GM18508 (cell line): ENCODE data around the gene ARID3C.

Experiments
- ATAC-seq: cut with Tn5 transposase; IDR thresholded peaks from one replicate; pipeline ENCODE4 v1.9.1; 2021; ENCODE audit warnings: moderate number of reproducible peaks; ENCODE audit not compliant: insufficient read depth, unreplicated experiment

ARID3C gene

DNA sequence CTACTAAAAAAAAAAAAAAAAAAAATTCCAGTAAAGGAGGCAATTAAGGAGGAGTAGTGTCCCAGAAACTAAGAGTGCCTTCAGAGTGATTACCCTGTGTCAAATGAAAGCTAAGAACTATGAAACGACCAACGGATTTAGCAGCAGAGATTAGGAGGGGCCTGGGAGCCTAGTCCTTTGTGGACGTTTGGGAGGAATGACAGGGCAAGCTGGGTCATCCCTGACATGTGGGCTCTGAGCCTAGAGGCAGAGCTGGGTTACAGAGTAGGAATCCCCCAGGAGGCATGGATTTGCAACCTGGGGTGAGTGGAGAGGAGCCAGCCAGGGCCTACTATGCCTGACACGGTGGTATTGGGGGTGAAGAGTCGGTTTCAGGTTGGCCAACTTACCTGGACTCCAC, 4.3 kb upstream of the ARID3C start:
- no peak for ATAC-seq

DNA sequence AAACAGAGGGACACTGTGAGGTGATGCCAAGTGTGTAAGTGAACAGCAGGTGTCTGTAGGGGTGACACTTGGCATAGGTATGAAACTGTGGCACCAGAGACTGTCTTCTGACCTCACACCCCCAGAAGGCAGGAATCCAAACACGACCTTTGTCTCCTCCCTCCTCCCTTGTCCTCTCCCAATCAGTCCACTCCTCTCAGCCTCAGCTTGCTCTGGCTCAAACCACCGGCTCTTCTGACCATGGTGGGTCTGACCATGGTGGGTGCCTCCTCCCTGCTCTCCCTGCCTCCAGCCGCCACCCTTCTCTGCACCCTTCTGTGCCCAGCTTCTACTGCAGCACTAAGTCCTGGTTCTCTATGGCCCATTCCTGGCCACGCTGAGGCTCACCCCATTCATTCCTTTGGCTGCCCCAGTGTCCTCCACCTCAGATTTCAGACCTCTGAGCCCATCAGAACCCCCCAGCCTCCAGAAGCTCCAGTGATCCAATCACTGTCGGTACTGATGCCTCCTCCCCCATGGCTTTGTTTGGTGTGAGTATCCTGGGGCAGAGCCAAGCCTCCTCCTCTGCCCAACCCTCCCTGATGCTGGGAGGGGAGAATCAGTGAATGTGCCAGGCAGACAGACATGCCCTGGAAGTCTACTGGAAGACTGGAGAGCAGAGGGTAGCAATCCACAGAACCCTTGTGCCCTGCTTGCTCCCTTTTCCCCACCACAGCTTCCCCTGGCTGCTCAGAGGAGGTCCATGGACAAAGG, 1.7 kb upstream of the ARID3C start:
- no peak for ATAC-seq

- no peak for ATAC-seq
These were observed 584 bp upstream of the ARID3C start for GRCh38 chr9:34629491-34629808.

DNA sequence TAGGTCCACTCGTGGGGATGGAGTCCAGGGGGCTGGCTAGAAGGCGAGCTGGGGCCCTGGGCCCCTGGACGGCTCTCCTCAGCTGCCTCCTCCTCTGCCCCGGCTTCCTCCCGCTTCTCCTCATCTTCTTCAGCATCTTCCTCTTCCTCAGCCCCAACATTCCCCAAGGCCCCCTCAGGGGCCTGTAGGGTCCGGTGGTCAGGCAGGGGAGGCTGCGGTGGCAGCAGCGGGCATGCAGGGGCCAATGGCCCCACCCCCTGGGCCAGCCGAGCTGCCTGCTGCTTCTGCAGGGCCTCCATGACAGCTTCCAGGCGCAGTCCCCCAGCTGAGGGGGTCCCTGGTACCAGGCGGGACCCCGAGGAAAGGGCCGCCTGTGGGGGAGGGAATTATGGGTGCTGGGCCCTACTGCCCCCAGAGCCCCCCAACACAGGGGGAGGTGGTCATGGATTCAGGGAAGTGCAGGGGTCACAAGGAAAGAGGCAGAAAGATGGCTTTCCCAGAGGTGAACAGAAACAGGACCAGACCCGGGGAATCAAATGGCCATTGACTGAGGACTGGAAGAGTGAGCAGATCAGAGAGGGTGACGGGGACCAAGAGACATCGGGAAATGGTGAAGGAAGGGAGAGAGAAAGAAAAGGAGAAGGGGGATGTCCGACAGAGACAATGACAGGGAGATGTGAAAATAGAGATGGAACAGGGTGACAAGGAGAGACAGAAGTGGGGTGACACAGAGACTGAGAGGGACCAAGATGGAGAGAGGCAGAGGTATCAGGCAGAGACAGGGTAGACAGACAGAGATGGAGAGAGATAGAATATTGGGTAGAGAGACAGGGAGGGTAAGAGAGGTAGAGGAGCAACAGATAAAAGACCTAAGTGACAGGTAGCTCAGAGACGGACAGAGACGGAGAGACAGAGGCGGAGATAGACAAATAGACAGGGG, 880 bp downstream of the ARID3C start:
- ATAC-seq = no peak

- no peak for ATAC-seq
These were observed 3.7 kb downstream of the ARID3C start for GRCh38 chr9:34625186-34625486.

GRCh38 chr9:34624475-34625185, 4.2 kb downstream of the ARID3C start:
- ATAC-seq = no peak

GRCh38 chr9:34623374-34624235, 5.3 kb downstream of the ARID3C start:
- no peak for ATAC-seq

DNA sequence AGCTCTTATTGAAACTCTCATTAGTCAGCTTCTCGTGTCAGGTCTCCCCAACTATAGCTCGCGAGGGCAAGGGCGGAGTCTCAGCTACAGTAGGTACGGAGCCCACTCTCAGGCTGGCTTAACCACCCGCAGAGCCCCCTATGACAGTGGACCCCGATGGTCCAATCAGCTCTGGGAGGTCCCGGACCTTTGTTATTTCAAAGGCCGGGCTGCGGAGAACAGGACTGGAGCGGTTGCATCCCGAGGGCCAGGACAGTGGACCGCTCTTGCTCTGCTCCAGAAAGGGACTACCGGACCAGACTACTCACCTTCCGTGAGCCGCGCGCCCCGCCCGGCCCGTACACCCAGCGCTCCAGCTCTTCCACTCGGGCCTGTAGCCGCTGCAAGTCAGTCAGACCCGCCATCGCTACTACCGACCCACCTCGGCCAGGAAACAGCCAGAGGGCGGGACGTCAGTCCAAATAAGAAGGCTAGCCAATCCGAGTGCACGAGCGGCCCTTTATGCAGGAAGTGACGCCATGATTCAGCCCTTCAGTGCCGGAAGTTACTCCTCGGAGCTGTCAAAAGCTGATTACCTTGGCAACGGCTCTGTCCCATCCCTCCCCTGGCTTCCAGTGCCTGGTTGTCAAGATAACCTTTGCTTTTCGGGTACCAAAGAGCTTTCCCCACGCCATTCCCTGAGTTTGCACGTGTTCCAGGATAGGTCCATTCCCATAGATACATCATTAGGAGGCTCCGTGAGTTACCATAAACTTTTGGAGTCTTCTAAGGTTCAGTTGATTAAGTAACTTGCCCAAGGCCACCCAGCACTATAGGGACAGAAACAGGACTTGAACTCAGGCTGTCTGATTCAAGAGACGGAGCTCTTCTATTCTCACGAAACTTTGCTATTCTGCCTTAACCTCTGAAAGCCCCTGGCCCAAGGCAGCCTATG, 8.5 kb downstream of the ARID3C start, which contains the start of gene DCTN3:
TSS of gene DCTN3 (minus strand) at position 435 of the 934 bp plus-strand sequence. CDS start at position 404, 31 bp downstream.
- ATAC-seq = peak; percentile 92

DNA sequence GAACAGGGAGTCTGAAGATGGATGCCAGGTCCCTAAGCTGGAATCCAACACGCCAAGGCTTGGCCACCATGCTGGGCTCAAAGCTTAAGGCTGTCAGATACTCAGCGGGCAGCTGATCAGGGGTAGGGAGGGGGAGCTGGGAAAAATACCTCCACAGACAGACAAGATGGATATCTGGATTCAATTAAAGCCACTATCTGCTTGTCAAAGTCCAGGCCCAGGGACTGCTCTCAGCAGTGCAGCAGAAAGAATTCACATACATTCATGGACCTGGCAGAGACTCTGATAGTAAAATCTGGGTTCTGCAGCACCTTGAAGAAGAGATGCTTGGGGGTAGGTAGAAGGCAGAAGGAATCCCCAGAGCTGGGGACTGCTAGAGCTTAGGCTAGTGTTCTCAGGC, 13.7 kb downstream of the ARID3C start:
- ATAC-seq = no peak

- ATAC-seq = no peak
These were observed 16.0 kb downstream of the ARID3C start for GRCh38 chr9:34612788-34613390.

- ATAC-seq = no peak
These were observed 16.8 kb downstream of the ARID3C start, which contains the start of gene RPP25L for GRCh38 chr9:34611811-34612787. TSS of gene RPP25L (minus strand) at chr9:34612097. CDS start at chr9:34611296, 801 bp downstream.

- ATAC-seq = no peak
These were observed 17.5 kb downstream of the ARID3C start for GRCh38 chr9:34611251-34611810.

DNA sequence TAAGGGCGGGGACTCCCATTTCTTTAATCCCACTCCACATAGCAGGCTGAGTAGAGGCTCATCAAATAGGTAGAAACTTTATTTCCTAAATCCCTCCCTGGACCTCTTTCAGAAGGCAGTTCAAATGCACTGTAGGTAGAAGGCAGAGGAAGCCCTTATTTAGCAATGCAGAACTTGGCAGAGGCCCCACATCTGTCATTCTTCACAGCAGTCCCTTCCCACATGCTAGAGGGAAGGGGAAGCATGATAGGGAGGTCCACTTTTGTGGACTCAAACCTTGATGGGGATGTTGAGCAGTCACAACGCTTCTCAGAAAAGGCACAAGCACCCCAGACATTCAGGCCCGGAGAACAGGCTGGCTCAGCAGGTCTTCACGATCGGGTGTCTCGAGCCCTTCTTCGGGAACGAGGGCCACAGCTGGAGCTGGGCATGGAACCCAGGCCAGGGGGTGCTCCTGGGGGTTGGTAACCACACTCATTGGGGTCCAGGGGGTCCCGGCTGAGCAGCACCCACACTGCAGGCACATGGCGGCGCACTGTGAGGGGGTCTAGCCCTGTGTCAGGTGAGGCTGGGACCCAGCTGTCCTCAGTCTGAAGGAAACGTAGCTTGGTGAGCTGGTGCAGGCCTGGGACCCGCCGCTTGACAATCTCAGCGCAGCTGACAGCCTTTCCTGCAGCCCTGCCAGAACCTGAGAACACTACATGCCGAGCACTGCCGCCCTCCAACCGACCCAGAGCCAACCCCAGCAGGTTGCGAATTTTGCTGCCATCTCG, 18.2 kb downstream of the ARID3C start:
- ATAC-seq = no peak

DNA sequence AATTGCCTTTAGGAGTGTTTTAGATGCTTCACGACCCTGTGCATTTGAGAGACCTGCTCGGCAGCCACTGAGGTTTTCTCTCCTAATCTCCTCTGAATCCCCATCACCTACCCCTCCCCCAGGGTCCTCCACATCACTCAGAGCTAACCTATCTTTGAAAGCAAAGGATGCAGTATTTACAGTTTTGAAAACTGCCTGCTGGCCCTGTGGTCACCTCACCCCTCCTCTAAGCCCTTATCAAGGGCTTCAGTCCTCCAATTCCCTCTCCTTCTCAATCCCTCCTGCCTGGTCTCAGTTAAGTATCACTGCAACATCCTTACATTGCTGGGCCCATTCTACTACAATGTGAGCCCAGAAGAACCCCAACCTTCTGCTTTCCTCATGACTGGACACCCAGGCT, 21.5 kb downstream of the ARID3C start:
- ATAC-seq = no peak

DNA sequence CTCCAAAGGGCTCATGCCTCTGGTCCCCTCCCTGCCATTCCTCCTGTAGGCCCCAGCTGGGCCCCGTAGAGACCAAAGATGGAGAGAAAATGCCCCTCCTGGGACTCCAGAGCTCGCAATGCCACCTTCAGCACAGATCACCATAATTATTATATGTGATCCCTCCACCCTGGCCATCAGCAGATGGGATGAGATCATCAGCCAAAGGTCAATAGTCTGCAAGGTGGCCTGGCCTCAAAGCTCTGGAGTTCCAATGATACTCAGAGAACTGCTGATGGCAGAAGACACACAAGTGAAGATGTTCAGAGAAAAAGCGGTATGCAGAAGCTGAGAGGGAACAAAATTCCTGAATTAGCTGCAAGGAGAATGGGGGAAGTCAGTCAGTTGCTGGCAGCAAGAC, 22.0 kb downstream of the ARID3C start:
- ATAC-seq = no peak

DNA sequence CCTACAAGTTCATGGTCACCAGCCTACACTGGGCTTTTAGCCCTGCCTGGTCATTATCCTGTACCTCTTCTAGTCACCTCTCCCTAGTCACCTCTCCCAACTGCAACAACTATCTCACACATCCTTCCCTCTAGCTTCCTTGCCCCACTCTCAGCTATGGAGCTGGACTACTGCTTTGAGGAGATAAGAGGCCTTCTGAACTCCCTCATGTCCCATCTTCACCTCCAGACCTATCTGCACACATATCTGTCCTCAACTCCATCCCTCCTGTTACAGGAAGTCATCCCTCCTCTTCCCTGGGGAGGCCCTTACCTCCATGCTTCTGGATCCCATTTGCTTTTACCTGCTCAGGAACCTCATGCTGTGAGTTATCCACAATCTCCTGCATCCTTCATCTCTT, 22.7 kb downstream of the ARID3C start:
- ATAC-seq = no peak
